NCI-H2081 treated with DMSO at 0.1 percent for 48 hours (cell line): ENCODE data around the gene CDV3.

ENCODE experiments used
- DNase-seq: peaks from one replicate; lab custom pipeline; 2025; lab: John Stamatoyannopoulos, UW

The CDV3 gene

DNA sequence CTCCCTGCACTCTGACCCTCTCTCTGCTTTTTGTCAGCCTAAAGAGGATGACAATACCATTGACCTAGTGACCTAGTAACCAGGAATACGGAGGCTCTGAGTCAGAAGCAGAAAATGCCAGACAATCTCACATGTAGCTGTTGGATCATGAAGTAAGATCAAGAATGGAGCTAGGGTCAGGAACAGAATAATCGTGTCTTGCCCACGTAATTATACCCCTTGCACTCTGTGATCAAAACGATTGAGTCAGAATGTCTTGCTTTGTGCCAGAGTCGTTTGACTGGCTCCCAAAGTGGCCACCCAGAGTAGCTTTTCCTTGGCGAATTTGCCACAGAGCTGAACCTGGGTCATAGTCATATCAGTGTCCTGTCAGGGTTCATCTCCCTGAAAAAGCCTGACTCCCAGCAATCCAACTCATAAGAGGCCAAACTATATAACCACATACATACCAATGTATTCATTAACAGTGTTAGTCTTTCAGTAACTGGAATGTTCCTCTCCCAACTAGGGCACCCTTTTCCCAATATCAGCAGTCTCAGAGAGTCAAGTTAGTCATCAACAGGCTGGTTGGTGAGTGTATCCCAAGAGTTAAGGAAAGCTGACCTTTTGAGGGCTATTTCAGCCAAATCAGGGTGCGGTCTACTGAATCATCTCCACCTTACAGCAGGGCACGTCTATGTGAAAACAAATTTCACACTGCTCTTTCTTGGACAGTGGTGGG, 5.0 kb upstream of the CDV3 start:
- no peak for DNase-seq

GRCh38 chr3:133570139-133570936, 3.1 kb upstream of the CDV3 start:
- no peak for DNase-seq

GRCh38 chr3:133570937-133571320, 2.6 kb upstream of the CDV3 start:
- DNase-seq = no peak

- no peak for DNase-seq
These were observed 1.1 kb upstream of the CDV3 start for GRCh38 chr3:133572158-133573053.

GRCh38 chr3:133573054-133573628, 345 bp upstream of the CDV3 start:
- no peak for DNase-seq

DNA sequence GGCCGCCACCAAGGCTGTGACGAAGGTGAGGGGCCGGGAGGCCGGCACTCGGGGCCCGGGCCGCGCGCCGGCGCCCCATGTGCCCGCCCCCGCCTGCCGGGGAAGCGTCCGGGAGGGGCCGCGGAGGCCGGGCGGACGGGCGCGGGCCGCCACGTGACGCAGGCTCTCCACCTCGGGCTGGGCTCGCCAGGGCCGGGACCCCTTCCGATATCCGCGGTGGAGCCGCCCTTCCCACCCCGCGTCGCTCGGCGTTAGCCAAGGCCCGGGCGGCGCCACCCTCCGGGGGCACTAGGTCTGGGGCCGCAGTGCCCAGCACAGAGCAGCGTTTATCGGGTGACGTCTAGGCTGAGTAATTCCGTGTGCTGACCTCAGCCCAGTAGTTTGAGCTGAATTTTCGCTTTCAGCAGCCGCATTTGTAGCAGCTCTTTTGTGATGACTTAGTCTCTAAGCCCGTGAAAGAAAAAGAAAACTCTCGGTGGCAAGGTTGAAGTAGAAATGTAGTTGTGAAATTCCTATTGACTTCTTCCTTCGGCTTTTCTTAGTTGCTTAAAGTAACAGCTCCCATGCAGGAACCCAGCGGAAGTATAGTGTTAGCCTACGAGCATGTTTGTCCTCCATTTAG, 885 bp downstream of the CDV3 start:
- no peak for DNase-seq

- no peak for DNase-seq
These were observed 1.6 kb downstream of the CDV3 start for GRCh38 chr3:133575086-133575485.

- DNase-seq = no peak
These were observed 2.7 kb downstream of the CDV3 start for GRCh38 chr3:133576169-133576568.

GRCh38 chr3:133578548-133579191, 5.2 kb downstream of the CDV3 start:
- no peak for DNase-seq

GRCh38 chr3:133583396-133583795, 9.9 kb downstream of the CDV3 start:
- DNase-seq = no peak

- DNase-seq = no peak
These were observed 14.5 kb downstream of the CDV3 start for GRCh38 chr3:133588035-133588434.

GRCh38 chr3:133588784-133589465, 15.4 kb downstream of the CDV3 start:
- no peak for DNase-seq

GRCh38 chr3:133589503-133589902, 16.0 kb downstream of the CDV3 start:
- no peak for DNase-seq

DNA sequence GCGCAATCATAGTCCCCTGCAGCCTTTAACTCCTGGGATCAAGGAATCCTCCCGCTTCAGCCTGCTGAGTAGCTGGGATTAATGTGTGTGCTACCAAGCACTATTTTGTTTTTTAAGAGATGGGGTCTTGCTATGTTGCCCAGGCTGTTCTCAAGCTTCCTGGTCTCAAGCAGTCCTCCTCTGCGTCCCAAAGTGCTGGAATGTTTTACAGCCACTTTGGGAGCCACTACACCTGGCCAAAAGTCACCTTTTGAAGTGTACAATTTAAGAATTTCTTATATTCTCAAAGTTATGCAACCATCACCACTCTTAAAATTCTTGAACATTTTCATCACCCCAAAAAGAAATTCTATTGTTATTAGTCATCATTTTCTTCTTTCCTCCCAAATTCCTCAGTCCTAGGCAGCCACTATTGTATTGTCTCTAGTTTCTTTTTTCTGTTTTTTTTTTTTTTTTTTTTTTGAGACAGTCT, 17.8 kb downstream of the CDV3 start:
- DNase-seq = no peak

DNA sequence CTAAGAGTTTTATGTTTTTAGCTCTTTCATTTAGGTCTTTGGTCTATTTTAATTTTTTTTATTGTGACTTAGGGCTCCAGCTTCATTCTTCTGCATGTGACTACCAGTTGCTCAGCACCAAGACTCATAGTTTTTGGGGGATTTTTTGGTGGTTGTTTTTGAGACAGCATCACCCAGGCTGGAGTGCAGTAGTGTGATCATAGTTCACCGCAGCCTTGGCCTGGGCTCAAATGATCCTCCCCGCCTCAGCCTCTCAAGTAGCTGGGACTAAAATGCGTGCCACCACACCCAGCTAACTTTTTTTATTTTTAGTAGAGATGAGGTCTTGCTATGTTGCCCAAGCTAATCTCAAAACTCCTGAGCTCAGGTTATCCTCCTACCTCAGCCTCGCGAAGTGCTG, 19.4 kb downstream of the CDV3 start:
- DNase-seq = no peak

DNA sequence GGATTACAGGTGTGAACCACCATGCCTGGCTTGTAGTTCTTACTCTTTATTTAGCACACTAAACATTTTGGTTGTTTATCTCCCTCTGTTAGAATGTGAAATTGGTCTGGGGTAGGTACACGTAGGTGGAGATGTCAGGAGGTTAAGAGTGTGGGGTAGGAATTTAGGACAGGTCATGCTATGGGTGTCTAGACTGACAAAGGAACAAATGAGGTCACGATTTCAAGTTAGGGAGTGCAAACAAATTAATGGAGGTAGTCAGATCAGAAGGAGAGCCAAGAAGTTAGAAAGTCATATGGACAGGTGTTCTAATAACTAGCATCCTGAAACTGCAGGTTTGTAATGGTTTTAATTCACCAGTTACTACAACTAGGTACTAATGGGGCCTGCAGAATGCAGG, 19.8 kb downstream of the CDV3 start:
- no peak for DNase-seq

DNA sequence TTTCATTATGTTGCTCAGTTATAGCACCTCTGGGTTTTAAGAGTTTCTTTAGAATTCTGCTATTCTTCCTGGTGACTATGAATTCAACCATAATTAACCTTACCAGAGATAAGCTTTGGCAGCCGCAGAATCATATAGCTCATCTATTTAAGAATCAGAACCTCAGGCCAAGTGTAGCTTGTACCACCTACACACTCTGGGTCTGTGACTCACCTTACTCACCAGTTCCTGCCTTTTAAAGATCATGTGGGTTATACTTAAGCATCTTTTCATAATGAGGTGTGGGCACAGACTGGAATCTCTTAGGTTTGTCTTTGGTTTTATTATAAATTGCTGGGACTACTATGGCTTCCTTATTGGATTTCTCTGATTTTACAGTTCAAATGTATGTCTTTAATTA, 21.9 kb downstream of the CDV3 start:
- DNase-seq = no peak

DNA sequence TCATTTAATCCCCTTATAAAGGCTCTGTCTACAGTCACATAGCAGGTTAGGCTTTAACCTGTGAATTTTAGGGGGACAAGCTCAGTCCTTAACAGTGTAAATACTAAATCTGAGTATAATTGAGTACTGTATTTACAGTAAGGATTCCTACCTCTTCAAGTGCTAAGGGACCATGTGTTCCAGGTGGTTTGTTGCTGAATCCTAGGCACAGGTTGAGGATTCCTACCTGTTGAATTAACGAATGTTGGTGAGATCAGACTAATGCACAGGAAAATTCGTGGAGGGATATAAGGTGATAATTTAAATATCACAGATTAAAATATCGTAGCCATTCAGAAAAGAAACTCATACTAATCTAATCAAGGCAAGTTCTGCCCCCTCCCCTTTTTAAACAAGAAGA, 24.9 kb downstream of the CDV3 start:
- no peak for DNase-seq

DNA sequence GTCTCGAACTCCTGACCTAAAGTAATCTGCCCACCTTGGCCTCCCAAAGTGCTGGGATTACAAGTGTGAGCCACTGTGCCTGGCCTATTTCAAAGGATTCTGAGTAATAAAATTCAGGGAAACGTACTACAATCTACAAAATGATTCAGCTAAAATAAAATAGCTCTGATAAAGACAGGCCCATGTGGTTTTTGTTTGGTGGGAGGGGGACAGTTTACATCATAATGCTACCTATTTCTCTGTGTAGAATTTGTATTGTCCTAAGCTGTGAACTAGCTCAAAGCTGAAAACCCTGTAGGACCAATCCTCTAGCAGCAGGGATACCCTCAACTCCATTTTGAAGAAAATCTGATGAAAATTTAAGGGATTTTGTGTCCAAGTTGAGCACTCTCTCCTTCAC, 25.8 kb downstream of the CDV3 start:
- DNase-seq = no peak

GRCh38 chr3:133600572-133601081, 27.1 kb downstream of the CDV3 start:
- DNase-seq = no peak
